Measurements from ENCODE around the gene CPT1C. TPM values are rescaled to one million over a fixed set of nuclear protein-coding genes. Genes with fewer than 3 reads are reported as not detected.
A peak's percentile ranks its signal among the peaks of the same experiment; 100 is the strongest.
"Not testable (repeated sequence)": the region's sequence is repeated elsewhere in the genome, so short reads cannot be mapped to it uniquely, and the experiment has no call there.

The CPT1C gene
- total RNA-seq, 6 donors from 2014 or later = 0.46 to 17.2 (median 4.6) TPM; not detected in 2

GRCh38 chr19:49712397-49712859 lies 21.5 kb downstream of the CPT1C start:
- Histone ChIP-seq H3K27ac (no peak overlapping the region), H3K4me3 (no peak overlapping the region), H3K36me3 (no peaks in the 10 kb centered on the region), H3K9me3 (no peaks in the 10 kb centered on the region), H3K4me1 (peaks cover 0 to 3% (median 0%) of the 10 kb centered on the region in 4 donors), H3K27me3 (no peaks in the 10 kb centered on the region)
- TF ChIP-seq EP300 (IDR thresholded peaks at IDR 0.05) = no peak
- no peak for TF ChIP-seq CTCF (IDR thresholded peaks at IDR 0.05)
- no peak for TF ChIP-seq POLR2A (IDR thresholded peaks at IDR 0.05)
- TF ChIP-seq POLR2AphosphoS5 (IDR thresholded peaks at IDR 0.05) = no peak
- DNase-seq (no peak), ATAC-seq (ENCODE audit: low FRiP score in 2 of 2) (peak in 1 of 2 donors; percentile 72)
- WGBS, 2 donors = 58 to 63% methylated on average over 20 of the region's 20 CpGs

- no peaks in the 10 kb centered on the region for H3K9me3 ChIP-seq
- no peaks in the 10 kb centered on the region for H3K36me3 ChIP-seq
- no peak for DNase-seq
- H3K27ac ChIP-seq = no peak overlapping the region
- H3K4me1 ChIP-seq = peaks cover 0 to 3% (median under 1%) of the 10 kb centered on the region in 4 donors
- TF ChIP-seq POLR2A (IDR thresholded peaks at IDR 0.05) (no peak), POLR2AphosphoS5 (IDR thresholded peaks at IDR 0.05) (no peak)
- H3K27me3 ChIP-seq = no peaks in the 10 kb centered on the region
- no peak overlapping the region for H3K4me3 ChIP-seq
- 84% methylated on average over 7 of the region's 8 CpGs; no CpG with 5 or more reads in 1 of the 2 donors for WGBS, 2 donors
- ATAC-seq (ENCODE audit: low FRiP score in 2 of 2) = no peak
These were observed 22.4 kb downstream of the CPT1C start for GRCh38 chr19:49713236-49713845.

- TF ChIP-seq EP300 (IDR thresholded peaks at IDR 0.05) (no peak), CTCF (IDR thresholded peaks at IDR 0.05) (no peak), POLR2A (IDR thresholded peaks at IDR 0.05) (no peak), POLR2AphosphoS5 (IDR thresholded peaks at IDR 0.05) (no peak)
- ATAC-seq (ENCODE audit: low FRiP score in 2 of 2) (no peak), DNase-seq (no peak)
- peaks cover 0 to 3% (median 1%) of the 10 kb centered on the region in 4 donors for H3K4me1 ChIP-seq
- no peaks in the 10 kb centered on the region for H3K36me3 ChIP-seq
- H3K9me3 ChIP-seq = no peaks in the 10 kb centered on the region
- 59 to 62% methylated on average over 3 of the region's 3 CpGs for WGBS, 2 donors
- no peaks in the 10 kb centered on the region for H3K27me3 ChIP-seq
- H3K27ac ChIP-seq = no peak overlapping the region
- H3K4me3 ChIP-seq = no peak overlapping the region
These were observed 25.2 kb downstream of the CPT1C start for GRCh38 chr19:49716154-49716553.

GRCh38 chr19:49718511-49718910 lies 27.6 kb downstream of the CPT1C start:
- peak overlapping the region in 1 of 4 donors; percentile 44 for H3K4me3 ChIP-seq
- WGBS, 2 donors = 80 to 88% methylated on average over 8 of the region's 8 CpGs
- TF ChIP-seq EP300 (IDR thresholded peaks at IDR 0.05) = no peak
- TF ChIP-seq POLR2A (IDR thresholded peaks at IDR 0.05) = no peak
- TF ChIP-seq POLR2AphosphoS5 (IDR thresholded peaks at IDR 0.05) = no peak
- TF ChIP-seq CTCF (IDR thresholded peaks at IDR 0.05) = no peak
- no peak for DNase-seq
- no peaks in the 10 kb centered on the region for H3K9me3 ChIP-seq
- ATAC-seq (ENCODE audit: low FRiP score in 2 of 2) = no peak
- peaks cover 0 to 3% (median 1%) of the 10 kb centered on the region in 4 donors for H3K4me1 ChIP-seq
- H3K27ac ChIP-seq = peak overlapping the region in 1 of 4 donors; percentile 82
- H3K36me3 ChIP-seq = no peaks in the 10 kb centered on the region
- no peaks in the 10 kb centered on the region for H3K27me3 ChIP-seq

- Histone ChIP-seq H3K27ac (no peak overlapping the region), H3K9me3 (no peaks in the 10 kb centered on the region), H3K4me3 (no peak overlapping the region), H3K27me3 (no peaks in the 10 kb centered on the region), H3K36me3 (no peaks in the 10 kb centered on the region), H3K4me1 (peaks cover 0 to 3% (median 1%) of the 10 kb centered on the region in 4 donors)
- no peak for ATAC-seq (ENCODE audit: low FRiP score in 2 of 2)
- DNase-seq = no peak
- WGBS, 2 donors = 84 to 94% methylated on average over 6 of the region's 6 CpGs
- TF ChIP-seq POLR2A (IDR thresholded peaks at IDR 0.05) (no peak), POLR2AphosphoS5 (IDR thresholded peaks at IDR 0.05) (no peak), CTCF (IDR thresholded peaks at IDR 0.05) (no peak), EP300 (IDR thresholded peaks at IDR 0.05) (no peak)
These were observed 28.1 kb downstream of the CPT1C start for GRCh38 chr19:49718991-49719390.

GRCh38 chr19:49719420-49719819 lies 28.5 kb downstream of the CPT1C start:
- peak in 1 of 2 donors; percentile 83 for DNase-seq
- 85 to 89% methylated on average over 22 of the region's 22 CpGs for WGBS, 2 donors

More at GRCh38 chr19:49719420-49719819, 28.5 kb downstream of the CPT1C start:
- not testable (repeated sequence) for H3K36me3 ChIP-seq; H3K27me3 ChIP-seq; H3K27ac ChIP-seq; H3K4me1 ChIP-seq; ATAC-seq (ENCODE audit: low FRiP score in 2 of 2); H3K9me3 ChIP-seq; H3K4me3 ChIP-seq

Data from upper lobe of left lung (tissue), 6 donors.